DOHH2 (cell line): ENCODE measurements around the gene SH3RF2.

Experiments used
- CTCF ChIP-seq: fragments of 200-600 bp; sonication (generic); IDR thresholded peaks from one replicate; pipeline ENCODE4 v1.5.1; 2014; ENCODE audit warnings: antibody characterized with exemption, mild to moderate bottlenecking, low read depth, low read length; ENCODE audit not compliant: poor library complexity, severe bottlenecking
- EZH2phosphoT487 ChIP-seq: fragments of 200-600 bp; sonication (generic); IDR thresholded peaks from 2 replicates; pipeline ENCODE4 v1.6.1; 2017; ENCODE audit warnings: borderline replicate concordance, mild to moderate bottlenecking, antibody characterized with exemption, low read length, moderate library complexity, mixed read lengths

- TF ChIP-seq CTCF (no peak), EZH2phosphoT487 (no peak)
These were observed 119.1 kb downstream of the SH3RF2 start for GRCh38 chr5:146055432-146055831.
